Panc1 (cell line): ENCODE data around the gene LAMC2. TPM values are rescaled to one million over a fixed set of nuclear protein-coding genes. Genes with fewer than 3 reads are reported as not detected.
A peak's percentile ranks its signal among the peaks of the same experiment; 100 is the strongest.

Source experiments
- ATAC-seq: fragments of 200-7000 bp; cut with Tn5 transposase; 2 replicates; pipeline ENCODE4 v1.9.1; 2020; ENCODE audit warnings: mild to moderate bottlenecking, moderate library complexity
- BruUV-seq: library from RNA; stranded (reverse); fragments of 400-500 nt; replicated peaks from 2 replicates; lab custom pipeline; 2021; lab: Mats Ljungman, UMichigan
- CTCF ChIA-PET: fragments of 300-600 bp; sonication (Branson Sonifier 250); formaldehyde crosslinking; loops from one replicate; lab custom pipeline; 2022; ENCODE audit warnings: antibody characterized with exemption; lab: Charles Lee
- POLR2A ChIA-PET: fragments of 300-600 bp; sonication (Branson Sonifier 250); formaldehyde crosslinking; loops from one replicate; lab custom pipeline; 2022; ENCODE audit warnings: antibody characterized with exemption; lab: Charles Lee
- DNase-seq: peaks from one replicate; pipeline ENCODE4 v3.0.0-alpha.2; 2010; ENCODE audit warnings: low read depth, low spot score
- H3K27ac ChIP-seq: 2 replicates; pipeline ENCODE4 v1.5.1; 2011; ENCODE audit warnings: mild to moderate bottlenecking, low read length, inconsistent platforms
- H3K27me3 ChIP-seq: fragments of 200-500 bp; sonication (Bioruptor generic); 2 replicates; pipeline ENCODE4 v1.6.0; 2014; ENCODE audit warnings: low read length, inconsistent platforms; ENCODE audit not compliant: control insufficient read depth, insufficient read depth
- H3K36me3 ChIP-seq: fragments of 200-500 bp; sonication (Bioruptor generic); 2 replicates; pipeline ENCODE4 v1.5.1; 2014; ENCODE audit warnings: inconsistent platforms, mild to moderate bottlenecking, low read length, moderate library complexity; ENCODE audit not compliant: control insufficient read depth, insufficient read depth
- H3K4me1 ChIP-seq: 2 replicates; pipeline ENCODE4 v1.5.1; 2011; ENCODE audit warnings: inconsistent platforms, mild to moderate bottlenecking, low read length, moderate library complexity; ENCODE audit not compliant: control insufficient read depth, insufficient read depth
- H3K4me3 ChIP-seq, 2 experiments: 2 replicates each; pipeline ENCODE4 v1.5.1; 2011 to 2012; ENCODE audit warnings: low read depth in 2 of 2, low read length in 2 of 2, mild to moderate bottlenecking in 2 of 2, inconsistent platforms in 1 of 2, moderate library complexity in 1 of 2
- H3K9me3 ChIP-seq: fragments of 200-500 bp; sonication (Bioruptor generic); 2 replicates; pipeline ENCODE4 v1.5.1; 2014; ENCODE audit warnings: low read depth, mild to moderate bottlenecking, inconsistent platforms, low read length, moderate library complexity; ENCODE audit not compliant: control insufficient read depth, insufficient read depth
- CTCF ChIP-seq: fragments of 450-650 bp; IDR thresholded peaks from 2 replicates; pipeline ENCODE4 v1.5.1; 2017; ENCODE audit warnings: mild to moderate bottlenecking
- POLR2AphosphoS5 ChIP-seq: IDR thresholded peaks from 2 replicates; pipeline ENCODE4 v1.6.1; 2012; ENCODE audit warnings: mild to moderate bottlenecking, low read depth, low read length, moderate library complexity
- REST ChIP-seq, 2 experiments: IDR thresholded peaks; 2 replicates each; pipeline ENCODE4 v1.6.1; 2011 to 2012; ENCODE audit warnings: low read depth in 2 of 2, control low read depth in 1 of 2, low read length in 1 of 2, mild to moderate bottlenecking in 1 of 2, moderate library complexity in 1 of 2; ENCODE audit not compliant: insufficient read depth in 1 of 2
- SIN3A ChIP-seq: IDR thresholded peaks from 2 replicates; pipeline ENCODE4 v1.6.1; 2012; ENCODE audit warnings: low read depth, mild to moderate bottlenecking, low read length, moderate library complexity, borderline replicate concordance; ENCODE audit not compliant: insufficient read depth
- TCF7L2 ChIP-seq: IDR thresholded peaks from 2 replicates; pipeline ENCODE4 v1.6.1; 2011; ENCODE audit warnings: mild to moderate bottlenecking, low read depth, low read length, inconsistent platforms
- in situ Hi-C: cut with HindIII; loops from 2 replicates; pipeline ENCODE4 v1.10.0; 2016; ENCODE audit warnings: low sequenced_read_pairs, low pct_unique_long_range_greater_than_20kb
- intact Hi-C: fragments of 100-400 bp; cut with micrococcal nuclease; formaldehyde crosslinking; loops from one replicate; pipeline ENCODE4 v1.10.0; 2022; ENCODE audit not compliant: unreplicated experiment
- total RNA-seq: library from RNA; stranded (reverse); gene quantifications from one replicate; pipeline ENCODE4 v1.2.1, GENCODE V29; 2021; ENCODE audit not compliant: unreplicated experiment

LAMC2 gene
- total RNA-seq, 1 experiment from 2014 or later: 8.3 TPM

- Histone ChIP-seq H3K4me3 (no peak overlapping the region), H3K27me3 (no peaks in the 10 kb centered on the region), H3K27ac (peak overlapping the region; percentile 17; the same call in 1 of the 2 replicates), H3K4me1 (peaks cover 13% of the 10 kb centered on the region), H3K36me3 (no peaks in the 10 kb centered on the region), H3K9me3 (no peaks in the 10 kb centered on the region)
- ChIA-PET POLR2A (no interaction called here), CTCF (no interaction called here)
- DNase-seq (no peak), ATAC-seq (no peak)
- no TSS peak for BruUV-seq
- intact Hi-C loops (no loop called here), in situ Hi-C loops (no loop called here)
- no peak for TF ChIP-seq TCF7L2
- no peak for TF ChIP-seq SIN3A
- no peak for TF ChIP-seq POLR2AphosphoS5
- TF ChIP-seq REST (IDR thresholded peaks at IDR 0.05; ENCODE audit: insufficient read depth in 1 of 2, low read depth in 2 of 2, low read length in 1 of 2): no peak
- TF ChIP-seq CTCF: no peak
Observed at GRCh38 chr1:183230413-183230812, 44.3 kb downstream of the LAMC2 start.

- ChIA-PET CTCF (no interaction called here), POLR2A (no interaction called here)
- in situ Hi-C loops: no loop called here
- TF ChIP-seq CTCF (no peak), POLR2AphosphoS5 (no peak), REST (IDR thresholded peaks at IDR 0.05; ENCODE audit: insufficient read depth in 1 of 2, low read depth in 2 of 2, low read length in 1 of 2) (no peak), TCF7L2 (no peak), SIN3A (no peak)
- intact Hi-C loops: no loop called here
- DNase-seq (no peak), ATAC-seq (no peak)
- Histone ChIP-seq H3K36me3 (no peaks in the 10 kb centered on the region), H3K4me3 (no peak overlapping the region), H3K27me3 (no peaks in the 10 kb centered on the region), H3K4me1 (peaks cover 15% of the 10 kb centered on the region), H3K27ac (no peak overlapping the region), H3K9me3 (no peaks in the 10 kb centered on the region)
- BruUV-seq: no TSS peak
Observed at GRCh38 chr1:183231545-183231944, 45.5 kb downstream of the LAMC2 start.
